A549 (cell line): ENCODE measurements around the gene CFAP97D2. TPM values are rescaled to one million over a fixed set of nuclear protein-coding genes. Genes with fewer than 3 reads are reported as not detected.

Experiments used
- ATAC-seq, 2 experiments: fragments of 200-7000 bp in 1 of 2; fragments of >200 bp in 1 of 2; cut with Nextera tagmentation in 1 of 2; cut with Tn5 transposase in 1 of 2; 3 replicates each; pipeline versions ENCODE4 v1.8.0 to v1.9.1; 2018 to 2020; ENCODE audit warnings: mild to moderate bottlenecking in 1 of 2, moderate library complexity in 1 of 2
- CTCF ChIA-PET: fragments of 300-600 bp; sonication (Branson Sonifier 250); formaldehyde crosslinking; extraction: SDS; loops from one replicate; lab custom pipeline; 2021; ENCODE audit warnings: antibody characterized with exemption, inconsistent platforms; lab: Yijun Ruan, JAX
- POLR2A ChIA-PET: fragments of 350-600 bp; formaldehyde crosslinking; extraction: SDS; loops from one replicate; lab custom pipeline; 2021; ENCODE audit warnings: antibody characterized with exemption, inconsistent platforms; lab: Yijun Ruan, JAX
- DNase-seq, 2 experiments: peaks; one replicate each; pipeline versions ENCODE4 v3.0.0 to v3.0.0-alpha.2; 2011 to 2016; ENCODE audit warnings: low read depth in 1 of 2, low spot score in 1 of 2
- FAIRE-seq: peaks from 2 replicates; lab custom pipeline; 2011; peaks lifted over from hg19 to GRCh38; lab: Jason Lieb, UNC
- H3K27ac ChIP-seq, 2 experiments: fragments of >200 bp; sonication (Bioruptor Twin); formaldehyde crosslinking; 3 replicates each; pipeline ENCODE4 v1.5.1; 2016 to 2017
- H3K4me1 ChIP-seq: fragments of >200 bp; sonication (Bioruptor Twin); formaldehyde crosslinking; 3 replicates; pipeline ENCODE4 v1.6.1; 2016
- H3K4me2 ChIP-seq: fragments of >200 bp; sonication (Bioruptor Twin); formaldehyde crosslinking; 3 replicates; pipeline ENCODE4 v1.6.1; 2016
- H3K4me3 ChIP-seq: fragments of >200 bp; sonication (Bioruptor Twin); formaldehyde crosslinking; 3 replicates; pipeline ENCODE4 v1.5.1; 2016
- H3K9me3 ChIP-seq: fragments of >200 bp; sonication (Bioruptor Twin); formaldehyde crosslinking; 3 replicates; pipeline ENCODE4 v1.6.1; 2016
- ATOH8 ChIP-seq: fragments of 250-450 bp; sonication (Bioruptor Pico); IDR thresholded peaks from 2 replicates; pipeline ENCODE4 v1.5.0; 2020; ENCODE audit warnings: low read depth, mild to moderate bottlenecking, moderate library complexity
- CBX2 ChIP-seq: fragments of 200-600 bp; sonication (generic); IDR thresholded peaks from 2 replicates; pipeline ENCODE4 v1.6.1; 2016; ENCODE audit warnings: low read depth, mild to moderate bottlenecking, borderline replicate concordance
- CBX8 ChIP-seq: fragments of 200-600 bp; sonication (generic); IDR thresholded peaks from 2 replicates; pipeline ENCODE4 v1.6.1; 2016
- CEBPB ChIP-seq, 2 experiments: fragments of >200 bp in 1 of 2; sonication (Bioruptor Twin) in 1 of 2; formaldehyde crosslinking in 1 of 2; IDR thresholded peaks; 2 replicates each; pipeline ENCODE4 v1.6.1; 2012 to 2016
- CHD4 ChIP-seq: fragments of 200-600 bp; sonication (generic); IDR thresholded peaks from 2 replicates; pipeline ENCODE4 v1.6.1; 2016; ENCODE audit warnings: antibody characterized with exemption, mild to moderate bottlenecking, borderline replicate concordance
- E2F6 ChIP-seq: IDR thresholded peaks from 2 replicates; pipeline ENCODE4 v1.6.1; 2012; ENCODE audit warnings: low read depth, borderline replicate concordance
- EHF ChIP-seq: fragments of 250-450 bp; sonication (Bioruptor Pico); IDR thresholded peaks from 2 replicates; pipeline ENCODE4 v1.5.0; 2020; ENCODE audit warnings: mild to moderate bottlenecking
- ELK1 ChIP-seq: fragments of 150-350 bp; IDR thresholded peaks from 2 replicates; pipeline ENCODE4 v1.6.1; 2014; ENCODE audit warnings: low read depth, mild to moderate bottlenecking, low read length
- EP300 ChIP-seq, 2 experiments: fragments of >200 bp; sonication (Bioruptor Twin); formaldehyde crosslinking; IDR thresholded peaks; 2 replicates in 1 of 2; 3 replicates in 1 of 2; pipeline ENCODE4 v1.6.1; 2016 to 2017
- ESRRA ChIP-seq: fragments of 150-350 bp; IDR thresholded peaks from 2 replicates; pipeline ENCODE4 v1.6.1; 2014; ENCODE audit warnings: mild to moderate bottlenecking, low read length, borderline replicate concordance
- FOSB ChIP-seq: fragments of 250-450 bp; sonication (Bioruptor Pico); IDR thresholded peaks from 2 replicates; pipeline ENCODE4 v1.5.0; 2020; ENCODE audit warnings: mild to moderate bottlenecking, moderate library complexity
- FOSL2 ChIP-seq, 2 experiments: fragments of 450-650 bp in 1 of 2; fragments of >200 bp in 1 of 2; sonication (Bioruptor Twin) in 1 of 2; formaldehyde crosslinking; IDR thresholded peaks; 2 replicates each; pipeline versions ENCODE4 v1.5.0 to v1.6.1; 2016 to 2020; ENCODE audit warnings: mild to moderate bottlenecking in 1 of 2, moderate library complexity in 1 of 2
- GATA3 ChIP-seq: IDR thresholded peaks from 2 replicates; pipeline ENCODE4 v1.6.1; 2012; ENCODE audit warnings: borderline replicate concordance
- HEYL ChIP-seq: fragments of 250-450 bp; sonication (Bioruptor Pico); IDR thresholded peaks from 2 replicates; pipeline ENCODE4 v1.8.0; 2021; ENCODE audit warnings: mild to moderate bottlenecking, moderate library complexity
- MAFK ChIP-seq: fragments of 450-650 bp; IDR thresholded peaks from 2 replicates; pipeline ENCODE4 v1.6.1; 2014; ENCODE audit not compliant: partially characterized antibody
- MAX ChIP-seq: IDR thresholded peaks from 2 replicates; pipeline ENCODE4 v1.6.1; 2012
- MYC ChIP-seq: IDR thresholded peaks from 2 replicates; pipeline ENCODE4 v1.6.1; 2012; ENCODE audit warnings: mild to moderate bottlenecking, inconsistent platforms, low read length, improper control_type of control experiment, borderline replicate concordance
- NFE2L2 ChIP-seq: fragments of 150-350 bp; conservative IDR thresholded peaks from 2 replicates; pipeline ENCODE4 v1.6.1; 2014; ENCODE audit warnings: low read length
- NPAS2 ChIP-seq: fragments of 250-450 bp; sonication (Bioruptor Pico); IDR thresholded peaks from 2 replicates; pipeline ENCODE4 v1.8.0; 2022; ENCODE audit warnings: mild to moderate bottlenecking, moderate library complexity, borderline replicate concordance
- POLR2A ChIP-seq: IDR thresholded peaks from 2 replicates; pipeline ENCODE4 v1.6.1; 2012; ENCODE audit warnings: mild to moderate bottlenecking, low read length
- RCOR1 ChIP-seq: fragments of 150-350 bp; IDR thresholded peaks from 2 replicates; pipeline ENCODE4 v1.6.1; 2014; ENCODE audit warnings: antibody characterized with exemption, low read length, low read depth
- RNF2 ChIP-seq: fragments of 200-600 bp; sonication (generic); IDR thresholded peaks from 2 replicates; pipeline ENCODE4 v1.6.1; 2016; ENCODE audit warnings: low read depth, mild to moderate bottlenecking, antibody characterized with exemption, moderate library complexity, borderline replicate concordance
- ZNF302 ChIP-seq: fragments of 250-450 bp; sonication (Bioruptor Pico); IDR thresholded peaks from 2 replicates; pipeline ENCODE4 v1.9.0; 2021; ENCODE audit warnings: inconsistent platforms, mild to moderate bottlenecking, moderate library complexity
- WGBS: methylation state at CpG from one replicate; pipeline ENCODE4 v1.1.6; 2017; ENCODE audit errors: missing lambda C conversion rate; 5-methylcytosine and 5-hydroxymethylcytosine counted together
- polyA plus RNA-seq, 4 experiments: library from polyadenylated mRNA; depleted of rRNA in 3 of 4; stranded (reverse); fragments of >200 nt; fragmentation: RNase III in 1 of 4; extraction: RNeasy Plus Mini Kit Qiagen cat#74134 plus additional on column Dnase treatment in 1 of 4; gene quantifications; 2 replicates in 3 of 4; 3 replicates in 1 of 4; pipeline ENCODE4 v1.2.3, GENCODE V29; 2011 to 2017

CFAP97D2 gene
- polyA plus RNA-seq, 2 of the 4 experiments (the other 2 are of a cell fraction) = not detected

- WGBS = 35% methylated on average over 3 of the region's 3 CpGs
- CTCF ChIA-PET = interaction anchor here (1.2 kb wide), 1 partner anchor 17 kb away, joined by 4 read pairs; no protein-coding TSS in a partner anchor
These were observed 40.3 kb downstream of the CFAP97D2 start for GRCh38 chr13:114219392-114219791.

DNA sequence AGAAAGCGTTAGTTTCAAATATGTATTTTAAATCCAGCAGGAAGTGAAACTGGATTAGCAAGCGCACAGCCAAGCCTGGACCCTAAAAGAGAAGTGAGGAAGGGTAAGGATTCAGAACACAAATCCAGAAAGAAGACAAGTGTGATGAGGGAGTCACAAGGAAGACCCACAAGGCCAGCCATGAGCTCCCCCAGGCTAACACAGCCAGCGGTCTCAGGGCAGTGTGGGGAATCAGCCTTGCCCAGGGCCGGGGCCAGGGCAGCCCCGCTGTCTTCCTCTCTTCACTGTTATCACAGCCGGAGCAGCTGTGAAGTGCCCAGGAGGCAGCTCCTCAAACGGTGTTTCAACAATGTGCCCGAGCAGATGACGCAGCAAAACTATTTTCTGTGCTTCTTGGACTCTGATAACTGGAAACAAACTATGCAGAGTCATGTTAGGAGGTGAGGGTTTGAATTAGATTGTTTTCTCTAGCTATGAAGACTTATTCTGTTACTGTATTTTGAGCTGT lies 43.5 kb downstream of the CFAP97D2 start:
- TF ChIP-seq HEYL (no peak), MAFK (peak; percentile 21)
- ChIA-PET CTCF (interaction anchor here (0.9 kb wide), 1 partner anchor 100 kb away, joined by 3 read pairs; no protein-coding TSS in a partner anchor), POLR2A (interaction anchor here (0.5 kb wide), 1 partner anchor 17 kb away, joined by 3 read pairs; no protein-coding TSS in a partner anchor)
- WGBS = 81% methylated on average over 9 of the region's 9 CpGs
- ATAC-seq = no peak
- Histone ChIP-seq H3K4me1 (peaks cover 12% of the 10 kb centered on the region; the same call in 1 of the 3 replicates), H3K9me3 (no peaks in the 10 kb centered on the region), H3K4me2 (no peak overlapping the region), H3K4me3 (no peak overlapping the region), H3K27ac (peak overlapping the region; percentile 19 to 69; a peak in 3 of 6 replicates)
- DNase-seq = no peak
- FAIRE-seq = no peak

More at GRCh38 chr13:114219392-114219791, 40.3 kb downstream of the CFAP97D2 start:
- POLR2A ChIA-PET = no interaction called here
- H3K27ac ChIP-seq = no peak overlapping the region
- ATAC-seq (no peak), DNase-seq (no peak), FAIRE-seq (no peak)
- H3K9me3 ChIP-seq = no peaks in the 10 kb centered on the region
- no peak overlapping the region for H3K4me3 ChIP-seq
- no peak overlapping the region for H3K4me2 ChIP-seq
- H3K4me1 ChIP-seq = 0 out of 3 replicates have a peak, but pooled peaks cover 4% of the 10 kb centered on the region
- no peak for TF ChIP-seq CEBPB (IDR thresholded peaks at IDR 0.05)
- no peak for TF ChIP-seq CBX2
- no peak for TF ChIP-seq ATOH8 (CRISPR knock-in tag)
- TF ChIP-seq FOSB (CRISPR knock-in tag) = no peak
- no peak for TF ChIP-seq RCOR1
- no peak for TF ChIP-seq MAX
- TF ChIP-seq MYC = no peak
- no peak for TF ChIP-seq GATA3
- TF ChIP-seq ELK1 = no peak
- TF ChIP-seq RNF2 = no peak
- no peak for TF ChIP-seq NPAS2
- no peak for TF ChIP-seq FOSL2 (IDR thresholded peaks at IDR 0.05)
- TF ChIP-seq FOSL2 (CRISPR knock-in tag; IDR thresholded peaks at IDR 0.05) = no peak
- TF ChIP-seq ESRRA = no peak
- no peak for TF ChIP-seq E2F6
- TF ChIP-seq EP300 (IDR thresholded peaks at IDR 0.05) = no peak
- TF ChIP-seq MAFK = no peak
- TF ChIP-seq CHD4 = no peak
- TF ChIP-seq EHF = no peak

GRCh38 chr13:114224201-114224600 lies 45.1 kb downstream of the CFAP97D2 start:
- Histone ChIP-seq H3K4me2 (no peak overlapping the region), H3K4me3 (no peak overlapping the region), H3K4me1 (peaks cover 12% of the 10 kb centered on the region; the same call in 1 of the 3 replicates), H3K27ac (no peak overlapping the region), H3K9me3 (no peaks in the 10 kb centered on the region)
- DNase-seq (no peak), ATAC-seq (no peak), FAIRE-seq (no peak)
- TF ChIP-seq ZNF302 (CRISPR knock-in tag) (no peak), CBX8 (no peak), POLR2A (no peak), NFE2L2 (no peak), FOSL2 (IDR thresholded peaks at IDR 0.05) (no peak), FOSL2 (CRISPR knock-in tag; IDR thresholded peaks at IDR 0.05) (no peak), EP300 (IDR thresholded peaks at IDR 0.05) (no peak)
- CTCF ChIA-PET = interaction anchor here (0.7 kb wide), 1 partner anchor 402 kb away, joined by 4 read pairs; no protein-coding TSS in a partner anchor
- 93% methylated on average over 12 of the region's 13 CpGs for WGBS
- POLR2A ChIA-PET = interaction anchor here (0.6 kb wide), 1 partner anchor 50 kb away, joined by 6 read pairs; no protein-coding TSS in a partner anchor
